ENCODE results near the gene OR6J1.

The OR6J1 gene

DNA sequence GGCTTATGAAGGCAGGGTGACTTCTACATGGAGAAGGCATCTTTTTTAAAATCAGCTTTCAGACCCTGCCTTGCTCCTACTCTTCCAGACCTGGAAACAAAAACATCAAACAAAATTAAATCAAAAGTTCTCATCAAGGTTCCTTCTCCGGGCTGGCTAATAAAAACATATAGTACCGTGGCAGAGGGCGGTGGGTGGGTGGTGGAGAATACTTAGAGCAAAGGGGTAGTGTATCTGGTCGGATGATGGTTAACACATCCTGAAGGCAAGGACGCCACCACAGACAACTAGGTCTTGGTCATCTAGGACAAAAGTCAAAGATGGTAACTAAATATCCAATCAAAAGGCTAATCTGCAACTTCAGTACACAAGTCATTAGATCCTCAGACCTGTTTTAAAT is 56.9 kb downstream of the OR6J1 start:
- H3K27ac ChIP-seq = no peak overlapping the region
- no peak for DNase-seq (ENCODE audit: low read depth, low spot score)

DNA sequence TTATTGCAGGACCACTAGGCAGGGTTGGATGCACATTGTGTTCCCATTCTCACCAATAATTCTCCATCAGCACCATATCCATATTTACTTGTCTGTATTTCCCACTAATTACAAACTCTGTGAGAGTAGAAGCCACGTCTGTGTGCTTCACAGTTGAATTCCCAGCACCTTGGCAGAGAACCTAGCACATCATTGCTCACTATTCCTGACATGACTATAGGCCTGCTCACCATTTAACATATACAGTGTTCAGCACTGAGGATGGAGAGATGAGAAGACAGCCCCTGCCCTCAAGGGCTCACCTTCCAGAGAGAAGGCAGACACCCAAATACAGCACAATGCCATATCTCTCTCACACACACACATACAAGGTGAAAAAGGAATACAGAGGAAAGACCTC is 60.2 kb downstream of the OR6J1 start:
- no peak overlapping the region for H3K27ac ChIP-seq
- DNase-seq (ENCODE audit: low read depth, low spot score) = no peak

Data from epithelial cell of prostate (primary cell).